Heart right ventricle (tissue), 16 donors: ENCODE data around the gene RBM4. TPM values are rescaled to one million over a fixed set of nuclear protein-coding genes. Genes with fewer than 3 reads are reported as not detected.

Experiments
- ATAC-seq, 8 donors: fragments of 200-7000 bp; cut with Tn5 transposase; one replicate each; pipeline ENCODE4 v1.9.1; 2020; ENCODE audit warnings: mild to moderate bottlenecking in 8 of 8, moderate library complexity in 8 of 8, moderate number of reproducible peaks in 1 of 8
- DNase-seq, 2 donors: peaks; one replicate each; pipeline ENCODE4 v3.0.0-alpha.2; 2020
- H3K27ac ChIP-seq, 10 donors: fragments of 200-600 bp; sonication (generic) in 2 of 10; one replicate each; pipeline versions ENCODE4 v1.5.0 to v1.8.0; 2020 to 2022; ENCODE audit warnings: mild to moderate bottlenecking in 3 of 10
- H3K27me3 ChIP-seq, 7 donors: fragments of 200-600 bp; one replicate each; pipeline ENCODE4 v1.8.0; 2021 to 2022; ENCODE audit warnings: mild to moderate bottlenecking in 2 of 7
- H3K36me3 ChIP-seq, 9 donors: fragments of 200-600 bp; sonication (generic) in 1 of 9; one replicate each; pipeline versions ENCODE4 v1.5.0 to v1.8.0; 2020 to 2022; ENCODE audit warnings: mild to moderate bottlenecking in 2 of 9
- H3K4me1 ChIP-seq, 9 donors: fragments of 200-600 bp; sonication (generic) in 1 of 9; one replicate each; pipeline versions ENCODE4 v1.5.0 to v1.8.0; 2020 to 2022; ENCODE audit warnings: mild to moderate bottlenecking in 4 of 9
- H3K4me3 ChIP-seq, 10 donors: fragments of 200-600 bp; sonication (generic) in 2 of 10; one replicate each; pipeline versions ENCODE4 v1.5.0 to v1.8.0; 2020 to 2022; ENCODE audit warnings: mild to moderate bottlenecking in 7 of 10, moderate library complexity in 2 of 10
- H3K9me3 ChIP-seq, 11 donors: fragments of 200-600 bp in 10 of 11; sonication (generic) in 2 of 11; one replicate each; pipeline versions ENCODE4 v1.5.0 to v1.8.0; 2013 to 2022; ENCODE audit warnings: mild to moderate bottlenecking in 2 of 11, control low read depth in 1 of 11, moderate library complexity in 1 of 11
- CTCF ChIP-seq, 9 donors: fragments of 200-600 bp; sonication (generic) in 2 of 9; IDR thresholded peaks; one replicate each; pipeline versions ENCODE4 v1.5.0 to v1.8.0; 2021 to 2022; ENCODE audit warnings: antibody characterized with exemption in 9 of 9, mild to moderate bottlenecking in 5 of 9, moderate library complexity in 1 of 9
- WGBS, 2 donors: extraction: QIAGEN DNeasy Blood & Tissue Kit; methylation state at CpG; one replicate each; pipeline ENCODE4 v1.1.7; 2013; ENCODE audit warnings: inconsistent platforms in 1 of 2; 5-methylcytosine and 5-hydroxymethylcytosine counted together
- intact Hi-C, 10 donors: fragments of 100-400 bp; cut with DNase I; formaldehyde crosslinking; loops; one replicate each; pipeline versions ENCODE4 v1.11.1 to v1.14.2; 2022
- polyA plus RNA-seq, 2 donors: library from polyadenylated mRNA; stranded (reverse); fragments of 200-250 nt; gene quantifications; one replicate each; pipeline ENCODE4 v1.2.3, GENCODE V29; 2013
- total RNA-seq, 10 donors: library from RNA; stranded (reverse); fragmentation: NEBNext Ultra II Directional in 3 of 10; extraction: Animal tissue kit (Norgen Biotek cat#: 25700) in 3 of 10; gene quantifications; one replicate each; pipeline versions ENCODE4 v1.2.1 to v1.2.4, GENCODE V29; 2021 to 2023
- donor health status: Arrhythmogenic right ventricular cardiomyopathy.
- donor health status: ischemic (EF 13 %, LVEDD 7.1; RV severe dilation, severe dysfunction).
- donor health status: healthy with polysubstance abuse.
- donor health status: DM: no; HTN: yes; CAD: no.
- donor health status: DM: no; HTN: no; CAD: no.
- donor health status: ischemic (EF 25% LVEDD 6.9; RV normal size, moderate dysfunction).
- donor health status: ischemic (EF 25% LVEDD 5.7; RV mildly dilated, moderate dysfunction).
- donor health status: healthy.
- donor health status: DM: yes; HTN: yes; CAD: no.
- donor health status: Ischemic cardiomyopathy.
- donor health status: ischemic (EF 35%, LVEDD 5.7; RV mildly dilated, moderate dysfunction).
- donor health status: nonischemic (EF 11% LVEDD 7.7; RV severe dilation, severe dysfunction).
- donor health status: DM: yes; HTN: yes; CAD: no.
- donor health status: PGD.
- donor health status: ischemic (EF 29% LVEDD 5.4; RV normal size, mild dysfunction).
- donor health status: nonischemic (EF 23%, LVEDD 6.1; RV moderate dilation, normal function).

The RBM4 gene
- total and polyA plus RNA-seq, 12 donors: 37.9 to 77.0 (median 55.3) TPM

- Histone ChIP-seq H3K36me3 (no peaks in the 10 kb centered on the region), H3K27me3 (no peaks in the 10 kb centered on the region), H3K27ac (no peak overlapping the region), H3K4me3 (no peak overlapping the region), H3K9me3 (no peaks in the 10 kb centered on the region), H3K4me1 (peaks cover 0 to 8% (median 5%) of the 10 kb centered on the region in 9 donors)
- no peak for DNase-seq
- TF ChIP-seq CTCF (IDR thresholded peaks at IDR 0.05): no peak
- WGBS, 2 donors: 91 to 93% methylated on average over 38 of the region's 38 CpGs
- ATAC-seq: no peak
- intact Hi-C loops: loop anchor here in 2 of 10 donors (5.0 kb wide), 2 partner anchors 191 to 381 kb away; no protein-coding TSS in a partner anchor
Observed at GRCh38 chr11:66691311-66691980, 52.9 kb downstream of the RBM4 start.

- no peak for TF ChIP-seq CTCF (IDR thresholded peaks at IDR 0.05)
- Histone ChIP-seq H3K9me3 (no peaks in the 10 kb centered on the region), H3K27me3 (no peaks in the 10 kb centered on the region), H3K36me3 (no peaks in the 10 kb centered on the region), H3K27ac (no peak overlapping the region), H3K4me1 (peaks cover 0 to 8% (median 5%) of the 10 kb centered on the region in 9 donors), H3K4me3 (no peak overlapping the region)
- intact Hi-C loops: loop anchor here in 2 of 10 donors (2.0 to 5.0 kb wide), 3 partner anchors 140 to 380 kb away; no protein-coding TSS in a partner anchor
- no peak for ATAC-seq
- 93 to 95% methylated on average over 18 of the region's 18 CpGs for WGBS, 2 donors
- no peak for DNase-seq
Observed at GRCh38 chr11:66692446-66692845, 53.9 kb downstream of the RBM4 start.

GRCh38 chr11:66692871-66693331, 54.4 kb downstream of the RBM4 start:
- WGBS, 2 donors: 90 to 92% methylated on average over 20 of the region's 20 CpGs

More at GRCh38 chr11:66692871-66693331, 54.4 kb downstream of the RBM4 start:
- no peaks in the 10 kb centered on the region for H3K36me3 ChIP-seq
- TF ChIP-seq CTCF (IDR thresholded peaks at IDR 0.05): no peak
- no peaks in the 10 kb centered on the region for H3K9me3 ChIP-seq
- peaks cover 0 to 8% (median 5%) of the 10 kb centered on the region in 9 donors for H3K4me1 ChIP-seq
- no peak for DNase-seq
- no peak for ATAC-seq
- intact Hi-C loops: loop anchor here in 2 of 10 donors (2.0 to 5.0 kb wide), 3 partner anchors 140 to 379 kb away; no protein-coding TSS in a partner anchor
- no peak overlapping the region for H3K27ac ChIP-seq
- no peaks in the 10 kb centered on the region for H3K27me3 ChIP-seq
- no peak overlapping the region for H3K4me3 ChIP-seq
